ENCODE data around the gene YDJC.

GRCh38 chr22:21632931-21633330 is 3.1 kb upstream of the YDJC start:
- no peak for TF ChIP-seq CTCF (IDR thresholded peaks at IDR 0.05; ENCODE audit: insufficient read depth, low read length, poor library complexity, severe bottlenecking)
- no peak for TF ChIP-seq EZH2phosphoT487 (conservative IDR thresholded peaks at IDR 0.05; ENCODE audit: low read length)
